ENCODE data around the gene CEP85L. TPM values are rescaled to one million over a fixed set of nuclear protein-coding genes. Genes with fewer than 3 reads are reported as not detected.

Gene CEP85L
- total RNA-seq, 1 donor from 2014 or later, result 12.6 TPM

DNA sequence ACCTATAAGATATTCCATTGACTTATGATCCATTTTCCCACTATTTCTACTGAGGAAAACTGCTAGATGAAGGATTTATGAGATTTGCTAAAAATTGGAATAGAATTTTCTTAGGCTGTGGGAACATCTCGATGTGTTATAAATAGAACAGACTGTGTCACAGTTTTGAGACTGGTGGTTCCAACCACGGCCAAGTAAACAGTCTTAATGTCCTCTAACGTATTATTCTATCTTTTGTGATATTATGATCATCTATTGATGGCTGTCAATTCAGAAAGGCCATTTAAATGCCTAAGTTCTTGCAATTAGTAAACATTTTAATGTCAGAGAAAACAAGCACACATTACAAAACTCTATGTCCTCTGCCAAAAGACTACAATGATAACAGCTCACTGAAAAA is 174.8 kb downstream of the CEP85L start:
- Histone ChIP-seq H3K4me3 (no peak overlapping the region), H3K27ac (no peak overlapping the region), H3K27me3 (no peaks in the 10 kb centered on the region), H3K79me2 (ENCODE audit: low read depth) (no peaks in the 10 kb centered on the region), H3K9me3 (ENCODE audit: low read depth) (no peaks in the 10 kb centered on the region), H4K20me1 (ENCODE audit: low read depth) (no peaks in the 10 kb centered on the region), H2AFZ (replicated peaks) (no peak overlapping the region), H3K36me3 (no peaks in the 10 kb centered on the region), H3K9ac (no peak overlapping the region), H3F3A (ENCODE audit: low read depth) (no peaks in the 10 kb centered on the region), H3K4me2 (no peak overlapping the region), H3K4me1 (no peaks in the 10 kb centered on the region)
- no peak for DNase-seq (ENCODE audit: low spot score)
- Mint-ChIP-seq H3K9me3 (no peaks in the 10 kb centered on the region), H3K36me3 (peaks cover 1% of the 10 kb centered on the region), H3K27ac (no peak overlapping the region), H3K4me1 (no peaks in the 10 kb centered on the region), H3K4me3 (no peak overlapping the region), H3K27me3 (ENCODE audit: insufficient read depth, low read depth) (no peaks in the 10 kb centered on the region)
- TF ChIP-seq EZH2phosphoT487 (IDR thresholded peaks at IDR 0.05) (no peak), EZH2 (IDR thresholded peaks at IDR 0.05) (no peak)
- TF ChIP-seq, protein P1, sequence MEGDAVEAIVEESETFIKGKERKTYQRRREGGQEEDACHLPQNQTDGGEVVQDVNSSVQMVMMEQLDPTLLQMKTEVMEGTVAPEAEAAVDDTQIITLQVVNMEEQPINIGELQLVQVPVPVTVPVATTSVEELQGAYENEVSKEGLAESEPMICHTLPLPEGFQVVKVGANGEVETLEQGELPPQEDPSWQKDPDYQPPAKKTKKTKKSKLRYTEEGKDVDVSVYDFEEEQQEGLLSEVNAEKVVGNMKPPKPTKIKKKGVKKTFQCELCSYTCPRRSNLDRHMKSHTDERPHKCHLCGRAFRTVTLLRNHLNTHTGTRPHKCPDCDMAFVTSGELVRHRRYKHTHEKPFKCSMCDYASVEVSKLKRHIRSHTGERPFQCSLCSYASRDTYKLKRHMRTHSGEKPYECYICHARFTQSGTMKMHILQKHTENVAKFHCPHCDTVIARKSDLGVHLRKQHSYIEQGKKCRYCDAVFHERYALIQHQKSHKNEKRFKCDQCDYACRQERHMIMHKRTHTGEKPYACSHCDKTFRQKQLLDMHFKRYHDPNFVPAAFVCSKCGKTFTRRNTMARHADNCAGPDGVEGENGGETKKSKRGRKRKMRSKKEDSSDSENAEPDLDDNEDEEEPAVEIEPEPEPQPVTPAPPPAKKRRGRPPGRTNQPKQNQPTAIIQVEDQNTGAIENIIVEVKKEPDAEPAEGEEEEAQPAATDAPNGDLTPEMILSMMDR (IDR thresholded peaks at IDR 0.05), result no peak

DNA sequence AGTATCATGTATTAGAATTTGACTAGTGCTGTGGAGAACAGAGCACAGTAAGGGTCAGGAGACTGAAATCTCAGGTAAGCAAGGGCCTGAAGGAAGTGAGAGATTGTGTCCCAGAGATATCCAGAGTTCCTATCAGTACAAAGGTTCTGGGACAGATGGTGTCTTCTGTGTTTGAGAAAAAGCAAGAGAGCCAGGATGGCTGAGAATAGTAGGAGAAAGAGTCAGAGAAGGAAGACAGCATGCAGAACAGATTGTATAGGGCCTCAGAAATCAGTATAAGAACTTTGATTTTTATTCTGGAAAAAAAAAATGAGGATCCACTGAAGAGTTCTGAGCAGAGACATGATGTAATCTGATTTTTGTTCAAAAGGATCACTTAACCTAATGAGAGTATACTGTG is 178.1 kb downstream of the CEP85L start:
- H4K20me1 ChIP-seq (ENCODE audit: low read depth), result no peaks in the 10 kb centered on the region
- Mint-ChIP-seq H3K4me3 (no peak overlapping the region), H3K4me1 (no peaks in the 10 kb centered on the region), H3K36me3 (peaks cover 1% of the 10 kb centered on the region), H3K27me3 (ENCODE audit: insufficient read depth, low read depth) (no peaks in the 10 kb centered on the region), H3K9me3 (no peaks in the 10 kb centered on the region), H3K27ac (no peak overlapping the region)
- no peak overlapping the region for H3K4me3 ChIP-seq
- H3F3A ChIP-seq (ENCODE audit: low read depth), result no peaks in the 10 kb centered on the region
- no peak overlapping the region for H3K27ac ChIP-seq
- no peaks in the 10 kb centered on the region for H3K36me3 ChIP-seq
- no peaks in the 10 kb centered on the region for H3K27me3 ChIP-seq
- H3K79me2 ChIP-seq (ENCODE audit: low read depth), result no peaks in the 10 kb centered on the region
- H3K9ac ChIP-seq, result no peak overlapping the region
- no peak for DNase-seq (ENCODE audit: low spot score)
- no peaks in the 10 kb centered on the region for H3K4me1 ChIP-seq
- no peaks in the 10 kb centered on the region for H3K9me3 ChIP-seq (ENCODE audit: low read depth)
- no peak overlapping the region for H2AFZ ChIP-seq (replicated peaks)
- TF ChIP-seq, protein P1 (IDR thresholded peaks at IDR 0.05), result no peak
- TF ChIP-seq EZH2 (IDR thresholded peaks at IDR 0.05) (no peak), EZH2phosphoT487 (IDR thresholded peaks at IDR 0.05) (no peak)
- no peak overlapping the region for H3K4me2 ChIP-seq

DNA sequence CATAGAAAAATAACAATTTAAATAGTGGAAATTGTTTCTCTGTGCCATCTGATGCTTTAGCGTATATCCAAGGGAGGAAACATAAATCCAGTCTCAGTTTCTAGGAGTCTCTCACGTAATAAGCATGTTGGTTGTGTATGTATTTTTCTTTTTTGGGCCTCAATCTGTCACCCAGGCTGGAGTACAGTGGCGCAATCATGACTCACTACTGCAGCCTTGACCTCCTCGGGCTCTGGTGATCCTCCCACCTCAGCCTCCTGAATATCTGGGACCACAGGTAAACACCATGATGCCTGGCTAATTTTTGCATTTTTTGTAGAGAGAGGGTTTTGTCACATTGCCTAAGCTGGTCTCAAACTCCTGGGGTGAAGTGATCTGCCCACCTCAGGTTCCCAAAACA is 181.9 kb downstream of the CEP85L start:
- H3K27me3 ChIP-seq, result no peaks in the 10 kb centered on the region
- Mint-ChIP-seq H3K27me3 (ENCODE audit: insufficient read depth, low read depth) (no peaks in the 10 kb centered on the region), H3K27ac (no peak overlapping the region), H3K9me3 (no peaks in the 10 kb centered on the region), H3K4me3 (no peak overlapping the region), H3K36me3 (peaks cover 4% of the 10 kb centered on the region), H3K4me1 (no peaks in the 10 kb centered on the region)
- no peak overlapping the region for H3K9ac ChIP-seq
- no peaks in the 10 kb centered on the region for H3F3A ChIP-seq (ENCODE audit: low read depth)
- no peak overlapping the region for H3K27ac ChIP-seq
- H2AFZ ChIP-seq (replicated peaks), result no peak overlapping the region
- no peaks in the 10 kb centered on the region for H3K79me2 ChIP-seq (ENCODE audit: low read depth)
- H4K20me1 ChIP-seq (ENCODE audit: low read depth), result no peaks in the 10 kb centered on the region
- TF ChIP-seq, protein P1 (IDR thresholded peaks at IDR 0.05), result no peak
- TF ChIP-seq EZH2 (IDR thresholded peaks at IDR 0.05) (no peak), EZH2phosphoT487 (IDR thresholded peaks at IDR 0.05) (no peak)
- H3K4me2 ChIP-seq, result no peak overlapping the region
- DNase-seq (ENCODE audit: low spot score), result no peak
- H3K4me3 ChIP-seq, result no peak overlapping the region
- no peaks in the 10 kb centered on the region for H3K36me3 ChIP-seq
- H3K9me3 ChIP-seq (ENCODE audit: low read depth), result no peaks in the 10 kb centered on the region
- H3K4me1 ChIP-seq, result no peaks in the 10 kb centered on the region
